MCF 10A (cell line): ENCODE measurements around the gene GCGR. TPM values are rescaled to one million over a fixed set of nuclear protein-coding genes. Genes with fewer than 3 reads are reported as not detected.

Experiments used
- BruUV-seq: library from RNA; stranded (reverse); fragments of 400-500 nt; replicated peaks from 2 replicates; lab custom pipeline; 2021; lab: Mats Ljungman, UMichigan
- CTCF ChIA-PET: fragments of 300-600 bp; sonication (Branson Sonifier 250); formaldehyde crosslinking; extraction: SDS; loops from one replicate; lab custom pipeline; 2021; ENCODE audit warnings: antibody characterized with exemption, inconsistent platforms; lab: Yijun Ruan, JAX
- POLR2A ChIA-PET: fragments of 300-600, 350-650 bp; sonication (Branson Sonifier 250); formaldehyde crosslinking; extraction: SDS; loops from one replicate; lab custom pipeline; 2020; ENCODE audit warnings: antibody characterized with exemption, inconsistent platforms; lab: Yijun Ruan, JAX
- DNase-seq: peaks from one replicate; pipeline ENCODE4 v3.0.0-alpha.2; 2018; ENCODE audit not compliant: unreplicated experiment
- H3K27ac Mint-ChIP-seq: one replicate; pipeline ENCODE4 v1.8.0; 2022; ENCODE audit warnings: mild to moderate bottlenecking, low read depth, mixed read lengths; ENCODE audit not compliant: unreplicated experiment
- H3K27me3 Mint-ChIP-seq: one replicate; pipeline ENCODE4 v1.8.0; 2022; ENCODE audit warnings: mixed read lengths; ENCODE audit not compliant: insufficient read depth, unreplicated experiment
- H3K36me3 Mint-ChIP-seq: one replicate; pipeline ENCODE4 v1.8.0; 2022; ENCODE audit warnings: mild to moderate bottlenecking, moderate library complexity, mixed read lengths; ENCODE audit not compliant: insufficient read depth, unreplicated experiment
- H3K4me1 Mint-ChIP-seq: one replicate; pipeline ENCODE4 v1.8.0; 2022; ENCODE audit warnings: mixed read lengths; ENCODE audit not compliant: insufficient read depth, unreplicated experiment
- H3K4me3 Mint-ChIP-seq: one replicate; pipeline ENCODE4 v1.8.0; 2022; ENCODE audit warnings: mild to moderate bottlenecking, moderate library complexity, mixed read lengths; ENCODE audit not compliant: unreplicated experiment
- H3K9me3 Mint-ChIP-seq: one replicate; pipeline ENCODE4 v1.8.0; 2022; ENCODE audit warnings: mixed read lengths; ENCODE audit not compliant: unreplicated experiment
- CTCF ChIP-seq: fragments of 200-600 bp; IDR thresholded peaks from one replicate; pipeline ENCODE4 v1.8.0; 2022; ENCODE audit warnings: antibody characterized with exemption, mild to moderate bottlenecking; ENCODE audit not compliant: unreplicated experiment
- intact Hi-C: fragments of 100-400 bp; cut with micrococcal nuclease; formaldehyde crosslinking; loops from 2 replicates; pipeline ENCODE4 v1.14.1; 2022
- total RNA-seq: library from RNA; stranded (reverse); gene quantifications from 2 replicates; pipeline ENCODE4 v1.2.3, GENCODE V29; 2022

GCGR gene
- total RNA-seq, 1 experiment from 2014 or later: not detected

DNA sequence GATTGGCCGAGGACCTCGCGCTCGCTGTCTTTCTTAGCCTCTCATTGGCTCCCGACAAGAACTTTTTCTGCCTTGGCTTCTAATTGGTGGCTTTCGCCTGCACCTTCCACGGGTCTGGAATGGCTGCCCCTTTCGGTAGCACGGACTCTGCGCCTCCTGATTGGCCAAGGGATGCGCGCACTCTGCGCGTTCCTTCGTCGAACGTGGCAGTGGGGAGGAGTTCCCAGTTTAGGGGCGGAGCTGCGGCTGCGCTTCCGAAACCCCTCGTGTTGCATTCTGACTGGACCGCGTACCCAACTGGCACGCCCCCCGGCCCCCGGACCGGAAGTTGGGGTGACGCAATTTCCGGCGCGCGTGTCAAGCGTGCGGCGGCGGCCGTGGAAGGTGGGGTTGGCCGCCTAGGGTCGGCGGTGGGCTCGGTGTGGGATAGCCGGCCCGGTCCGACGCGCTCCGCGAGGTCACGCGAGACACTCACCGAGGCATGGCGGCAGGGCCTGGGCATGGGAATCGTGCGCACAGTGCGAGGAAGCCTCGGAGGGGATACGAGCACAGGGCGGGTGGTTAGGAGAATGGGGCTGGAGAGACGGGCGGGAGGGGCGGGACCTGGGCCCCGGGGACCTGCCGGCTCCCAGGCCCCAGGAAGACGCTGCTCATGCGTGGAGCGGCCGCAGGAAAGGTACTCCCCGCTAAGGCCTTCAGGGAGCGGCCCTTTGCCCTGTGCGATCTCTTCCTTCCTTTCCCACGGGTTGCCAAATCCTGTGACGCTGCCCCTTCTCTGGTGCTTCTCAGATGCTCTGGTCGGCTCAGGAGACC lies 57.0 kb downstream of the GCGR start:
- TSS peak; percentile 59 for BruUV-seq

GRCh38 chr17:81863123-81863675 lies 59.2 kb downstream of the GCGR start:
- peak overlapping the region; percentile 89 for H3K4me3 Mint-ChIP-seq
- BruUV-seq: no TSS peak
- POLR2A ChIA-PET: interaction anchor here (0.7 to 1.7 kb wide), 8 partner anchors 22 to 188 kb away, joined by 3 to 5 read pairs (median 3); partner anchors contain the start of genes ARL16, HGS and MCRIP1
- TF ChIP-seq CTCF: no peak
- peaks cover 23% of the 10 kb centered on the region for H3K4me1 Mint-ChIP-seq
- intact Hi-C loops: loop anchor here (10.0 kb wide), 1 partner anchor 52 kb away; the partner anchor contains the start of genes PCYT2 and SIRT7
- H3K27ac Mint-ChIP-seq: peak overlapping the region; percentile 63
- CTCF ChIA-PET: interaction anchor here (0.7 kb wide), 1 partner anchor 31 kb away, joined by 5 read pairs; no protein-coding TSS in a partner anchor
- H3K27me3 Mint-ChIP-seq: no peaks in the 10 kb centered on the region
- no peaks in the 10 kb centered on the region for H3K9me3 Mint-ChIP-seq
- peaks cover 82% of the 10 kb centered on the region for H3K36me3 Mint-ChIP-seq
- DNase-seq: no peak

More for the DNA sequence above, 57.0 kb downstream of the GCGR start:
- ChIA-PET CTCF (no interaction called here), POLR2A (interaction anchor here (0.6 to 2.5 kb wide), 21 partner anchors 9 to 437 kb away, joined by 3 to 27 read pairs (median 5); partner anchors contain the start of genes ARHGDIA, ARL16, CENPX and FASN)
- peaks cover 82% of the 10 kb centered on the region for H3K36me3 Mint-ChIP-seq
- H3K9me3 Mint-ChIP-seq: no peaks in the 10 kb centered on the region
- no peaks in the 10 kb centered on the region for H3K27me3 Mint-ChIP-seq
- DNase-seq: peak; percentile 100
- peak overlapping the region; percentile 98 for H3K27ac Mint-ChIP-seq
- intact Hi-C loops: loop anchor here (10.0 kb wide), 1 partner anchor 54 kb away; the partner anchor contains the start of genes PCYT2 and SIRT7
- no peak for TF ChIP-seq CTCF
- peaks cover 33% of the 10 kb centered on the region for H3K4me1 Mint-ChIP-seq
- H3K4me3 Mint-ChIP-seq: peak overlapping the region; percentile 89

Other genes starting within 250 kb of the GCGR start
- 83.9 and 95.1 TPM in 2 replicates for gene NPLOC4, start 167.0 kb upstream of the GCGR start, total RNA-seq
- gene TSPAN10, start 167.0 kb upstream of the GCGR start, total RNA-seq: 1.8 and 2.1 TPM in 2 replicates
- not detected in 2 replicates for gene PDE6G, start 147.6 kb upstream of the GCGR start, total RNA-seq
- gene OXLD1, start 137.5 kb upstream of the GCGR start, total RNA-seq: 47.6 and 54.8 TPM in 2 replicates
- 23.9 and 27.1 TPM in 2 replicates for gene CCDC137, start 137.4 kb upstream of the GCGR start, total RNA-seq
- 34.8 and 38.6 TPM in 2 replicates for gene ARL16, start 120.4 kb upstream of the GCGR start, total RNA-seq
- 160 and 178 TPM in 2 replicates for gene HGS, start 120.1 kb upstream of the GCGR start, total RNA-seq
- gene MRPL12, start 100.8 kb upstream of the GCGR start, total RNA-seq: 82.6 and 143 TPM in 2 replicates
- 5.1 and 9.5 TPM in 2 replicates for gene SLC25A10, start 91.9 kb upstream of the GCGR start, total RNA-seq
- 35.6 and 39.2 TPM in 2 replicates for gene MCRIP1, start 29.1 kb downstream of the GCGR start, total RNA-seq
- gene PPP1R27, start 30.9 kb downstream of the GCGR start, total RNA-seq: 0.29 TPM in 1 of 2 replicates, not detected in the other
- gene P4HB, start 56.4 kb downstream of the GCGR start, total RNA-seq: 894 and 1,111 TPM in 2 replicates
- gene ARHGDIA, start 67.2 kb downstream of the GCGR start, total RNA-seq: 271 and 324 TPM in 2 replicates
- gene ALYREF, start 87.4 kb downstream of the GCGR start, total RNA-seq: 114 and 115 TPM in 2 replicates
- 144 and 151 TPM in 2 replicates for gene ANAPC11, start 87.6 kb downstream of the GCGR start, total RNA-seq
- 0.28 TPM in 1 of 2 replicates, not detected in the other for gene NPB, start 98.1 kb downstream of the GCGR start, total RNA-seq
- 26.5 and 26.8 TPM in 2 replicates for gene PCYT2, start 107.2 kb downstream of the GCGR start, total RNA-seq
- 36.6 and 44.8 TPM in 2 replicates for gene SIRT7, start 114.0 kb downstream of the GCGR start, total RNA-seq
- 38.1 and 48.9 TPM in 2 replicates for gene MAFG, start 123.6 kb downstream of the GCGR start, total RNA-seq
- gene PYCR1, start 133.2 kb downstream of the GCGR start, total RNA-seq: 151 and 154 TPM in 2 replicates
- not detected in 2 replicates for gene MYADML2, start 143.1 kb downstream of the GCGR start, total RNA-seq
- not detected in 2 replicates for gene NOTUM, start 157.0 kb downstream of the GCGR start, total RNA-seq
- 24.9 and 29.7 TPM in 2 replicates for gene ASPSCR1, start 173.5 kb downstream of the GCGR start, total RNA-seq
- gene CENPX, start 218.7 kb downstream of the GCGR start, total RNA-seq: 27.6 and 35.6 TPM in 2 replicates
- 2.6 and 3.4 TPM in 2 replicates for gene LRRC45, start 219.2 kb downstream of the GCGR start, total RNA-seq
- gene RAC3, start 227.5 kb downstream of the GCGR start, total RNA-seq: 7.1 and 9.7 TPM in 2 replicates
- 77.9 and 111 TPM in 2 replicates for gene DCXR, start 233.5 kb downstream of the GCGR start, total RNA-seq
- gene RFNG, start 247.7 kb downstream of the GCGR start, total RNA-seq: 37.9 and 38.0 TPM in 2 replicates
- gene GPS1, start 247.7 kb downstream of the GCGR start, total RNA-seq: 96.6 and 100 TPM in 2 replicates